ENCODE results near the gene TRRAP.

TRRAP gene

GRCh38 chr7:98974205-98974604 is 95.9 kb downstream of the TRRAP start:
- H3K27ac ChIP-seq: no peak overlapping the region
- TF ChIP-seq ZFX (IDR thresholded peaks at IDR 0.05; ENCODE audit: borderline replicate concordance) (no peak), CTCF (IDR thresholded peaks at IDR 0.05) (no peak)

GRCh38 chr7:98974906-98975816 is 96.8 kb downstream of the TRRAP start:
- H3K27ac ChIP-seq: no peak overlapping the region
- TF ChIP-seq CTCF (IDR thresholded peaks at IDR 0.05) (no peak), ZFX (IDR thresholded peaks at IDR 0.05; ENCODE audit: borderline replicate concordance) (no peak)

- H3K27ac ChIP-seq: no peak overlapping the region
- TF ChIP-seq CTCF (IDR thresholded peaks at IDR 0.05) (no peak), ZFX (IDR thresholded peaks at IDR 0.05; ENCODE audit: borderline replicate concordance) (no peak)
These were observed 98.3 kb downstream of the TRRAP start for GRCh38 chr7:98976396-98977185.

- TF ChIP-seq ZFX (IDR thresholded peaks at IDR 0.05; ENCODE audit: borderline replicate concordance): no peak
- no peak for TF ChIP-seq CTCF (IDR thresholded peaks at IDR 0.05)
- H3K27ac ChIP-seq: no peak overlapping the region
These were observed 100.3 kb downstream of the TRRAP start for GRCh38 chr7:98978672-98979071.

- no peak overlapping the region for H3K27ac ChIP-seq
- TF ChIP-seq CTCF (IDR thresholded peaks at IDR 0.05) (no peak), ZFX (IDR thresholded peaks at IDR 0.05; ENCODE audit: borderline replicate concordance) (no peak)
These were observed 103.4 kb downstream of the TRRAP start for GRCh38 chr7:98981701-98982100.

- H3K27ac ChIP-seq: no peak overlapping the region
- TF ChIP-seq ZFX (IDR thresholded peaks at IDR 0.05; ENCODE audit: borderline replicate concordance) (no peak), CTCF (IDR thresholded peaks at IDR 0.05) (no peak)
These were observed 104.4 kb downstream of the TRRAP start for GRCh38 chr7:98982686-98983085.

GRCh38 chr7:98984126-98984525 is 105.8 kb downstream of the TRRAP start:
- H3K27ac ChIP-seq: no peak overlapping the region
- TF ChIP-seq CTCF (IDR thresholded peaks at IDR 0.05): no peak
- TF ChIP-seq ZFX (IDR thresholded peaks at IDR 0.05; ENCODE audit: borderline replicate concordance): no peak
